ENCODE results near the gene LAMA3.

The LAMA3 gene

DNA sequence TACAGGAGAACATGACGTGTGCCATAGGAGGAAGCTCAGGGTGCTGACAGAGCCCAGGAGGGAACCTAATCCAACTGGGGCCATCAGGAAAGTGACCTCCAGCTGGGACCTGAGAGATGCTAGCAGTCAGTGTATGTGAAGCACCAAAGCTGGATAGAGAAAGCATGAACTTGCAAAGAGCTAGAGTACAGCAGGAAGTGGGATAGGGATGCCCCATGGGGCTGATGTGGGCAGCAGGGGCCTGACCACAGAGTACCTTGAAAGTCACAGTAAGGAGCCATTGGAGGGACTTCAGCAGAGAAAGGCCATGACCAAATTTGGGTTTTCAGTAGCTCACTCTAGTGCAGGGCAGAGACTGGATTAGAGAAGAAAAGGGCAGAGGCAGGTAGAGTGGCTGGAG, 233.7 kb downstream of the LAMA3 start:
- no peak overlapping the region for H3K27ac Mint-ChIP-seq
- H3K27me3 Mint-ChIP-seq = peaks cover 3% of the 10 kb centered on the region
- H3K9me3 Mint-ChIP-seq (ENCODE audit: low read depth) = no peaks in the 10 kb centered on the region
- peaks cover 11% of the 10 kb centered on the region for H3K4me1 Mint-ChIP-seq (ENCODE audit: low read depth)
- no peaks in the 10 kb centered on the region for H3K36me3 Mint-ChIP-seq
- no peak overlapping the region for H3K4me3 Mint-ChIP-seq

DNA sequence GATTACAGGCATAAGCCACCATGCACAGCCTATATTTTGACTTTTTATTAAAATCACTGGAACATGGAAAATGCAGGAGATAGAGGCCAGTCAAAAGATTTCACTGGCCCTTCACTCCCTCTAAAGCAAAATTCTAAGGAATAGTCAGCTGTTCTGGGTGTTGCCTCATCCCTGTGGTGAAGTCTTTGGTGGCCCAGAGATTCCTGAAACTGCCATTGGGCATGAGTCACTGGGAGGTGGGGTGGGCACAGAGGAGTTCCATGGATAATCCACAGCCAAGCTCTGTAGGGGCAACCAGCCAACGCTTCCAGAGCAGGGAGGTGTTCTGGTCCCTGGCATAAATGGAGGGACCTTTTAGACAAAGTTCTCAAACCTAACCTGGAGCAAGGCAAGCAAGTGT, 235.6 kb downstream of the LAMA3 start:
- no peaks in the 10 kb centered on the region for H3K9me3 Mint-ChIP-seq (ENCODE audit: low read depth)
- H3K27me3 Mint-ChIP-seq = no peaks in the 10 kb centered on the region
- no peaks in the 10 kb centered on the region for H3K36me3 Mint-ChIP-seq
- H3K4me1 Mint-ChIP-seq (ENCODE audit: low read depth) = peaks cover 19% of the 10 kb centered on the region
- H3K27ac Mint-ChIP-seq = no peak overlapping the region
- no peak overlapping the region for H3K4me3 Mint-ChIP-seq

DNA sequence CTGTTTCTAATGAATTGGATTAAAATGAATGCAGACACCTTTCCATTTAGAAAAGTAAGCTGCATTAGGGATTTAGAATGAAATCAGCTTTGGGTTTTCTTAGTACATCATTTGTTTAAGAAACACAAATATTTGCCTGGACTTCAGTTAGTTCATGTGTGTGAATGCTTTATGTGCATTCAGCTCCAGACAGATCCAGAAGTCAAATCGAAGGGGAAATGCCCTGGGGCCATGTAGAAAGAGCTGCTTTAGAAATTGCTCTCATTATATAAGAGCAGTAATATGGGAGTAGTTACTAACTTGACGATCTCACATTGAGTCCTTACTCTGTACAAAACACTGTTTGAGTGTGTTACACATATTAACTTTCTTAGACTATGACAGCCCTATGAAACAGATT, 237.3 kb downstream of the LAMA3 start:
- no peaks in the 10 kb centered on the region for H3K36me3 Mint-ChIP-seq
- H3K9me3 Mint-ChIP-seq (ENCODE audit: low read depth) = no peaks in the 10 kb centered on the region
- H3K27ac Mint-ChIP-seq = no peak overlapping the region
- no peak overlapping the region for H3K4me3 Mint-ChIP-seq
- H3K27me3 Mint-ChIP-seq = no peaks in the 10 kb centered on the region
- peaks cover 22% of the 10 kb centered on the region for H3K4me1 Mint-ChIP-seq (ENCODE audit: low read depth)

DNA sequence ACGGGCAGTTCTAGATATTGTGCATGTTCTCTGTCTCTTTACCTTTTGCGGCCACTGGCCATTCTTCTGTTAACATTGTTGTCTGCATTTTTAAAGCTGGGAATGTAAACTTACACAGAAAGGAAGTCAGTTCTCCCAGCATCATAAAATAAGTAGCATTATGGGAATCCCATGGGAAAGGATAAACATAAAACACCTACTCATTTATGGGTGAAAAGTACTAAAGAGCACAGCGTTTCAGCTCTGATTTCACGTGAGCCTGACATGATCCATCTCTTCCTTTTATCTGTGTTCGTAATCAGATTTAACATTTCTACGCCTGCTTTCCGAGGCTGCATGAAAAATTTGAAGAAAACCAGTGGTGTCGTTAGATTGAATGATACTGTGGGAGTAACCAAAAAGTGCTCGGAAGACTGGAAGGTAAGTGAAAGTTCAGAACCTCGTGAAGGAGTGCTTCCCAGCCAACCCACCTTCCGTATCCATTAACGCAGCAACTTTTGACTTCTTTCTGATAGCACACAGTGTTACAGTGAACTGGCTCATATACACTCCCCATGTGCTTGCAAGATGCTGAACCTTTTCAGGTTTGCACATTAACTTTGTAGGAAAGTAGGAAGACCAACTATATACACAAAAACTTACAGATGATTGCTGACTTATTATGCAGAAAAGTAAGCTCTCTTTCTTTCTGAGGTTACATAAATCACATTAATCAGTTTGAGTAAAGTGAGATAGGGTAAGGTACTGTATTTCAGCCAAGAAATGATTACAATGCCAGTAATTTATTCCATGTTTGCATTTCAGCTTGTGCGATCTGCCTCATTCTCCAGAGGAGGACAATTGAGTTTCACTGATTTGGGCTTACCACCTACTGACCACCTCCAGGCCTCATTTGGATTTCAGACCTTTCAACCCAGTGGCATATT, 238.8 kb downstream of the LAMA3 start:
- Mint-ChIP-seq H3K27me3 (no peaks in the 10 kb centered on the region), H3K4me3 (no peak overlapping the region), H3K27ac (peak overlapping the region; percentile 28), H3K9me3 (ENCODE audit: low read depth) (no peaks in the 10 kb centered on the region), H3K4me1 (ENCODE audit: low read depth) (peaks cover 22% of the 10 kb centered on the region), H3K36me3 (no peaks in the 10 kb centered on the region)

DNA sequence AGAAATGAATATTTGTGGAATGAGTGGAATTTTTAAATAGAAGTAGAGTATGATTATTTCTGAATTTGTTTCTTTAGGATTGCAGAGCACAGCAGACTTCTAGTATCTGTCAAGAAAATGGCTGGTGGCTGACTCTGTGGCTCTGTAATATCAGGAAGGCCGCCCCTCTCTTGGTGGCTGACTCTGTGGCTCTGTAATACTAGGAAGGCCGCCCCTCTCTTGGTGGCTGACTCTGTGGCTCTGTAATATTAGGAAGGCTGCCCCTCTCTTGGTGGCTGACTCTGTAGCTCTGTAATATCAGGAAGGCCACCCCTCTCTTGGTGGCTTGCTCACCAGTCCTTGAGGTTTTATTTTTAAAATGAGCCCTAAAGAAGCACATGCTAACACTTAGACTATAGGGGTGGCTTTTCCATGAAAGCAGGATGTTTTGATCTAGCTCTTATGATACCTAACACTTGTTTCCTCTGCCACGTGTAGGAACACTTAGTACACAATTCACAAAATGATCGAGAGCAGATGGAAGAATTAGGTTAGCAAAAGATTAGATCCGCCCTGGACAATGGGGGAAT, 240.2 kb downstream of the LAMA3 start:
- Mint-ChIP-seq H3K9me3 (ENCODE audit: low read depth) (no peaks in the 10 kb centered on the region), H3K27me3 (no peaks in the 10 kb centered on the region), H3K36me3 (no peaks in the 10 kb centered on the region), H3K4me3 (no peak overlapping the region), H3K4me1 (ENCODE audit: low read depth) (peaks cover 28% of the 10 kb centered on the region), H3K27ac (peak overlapping the region; percentile 75)

DNA sequence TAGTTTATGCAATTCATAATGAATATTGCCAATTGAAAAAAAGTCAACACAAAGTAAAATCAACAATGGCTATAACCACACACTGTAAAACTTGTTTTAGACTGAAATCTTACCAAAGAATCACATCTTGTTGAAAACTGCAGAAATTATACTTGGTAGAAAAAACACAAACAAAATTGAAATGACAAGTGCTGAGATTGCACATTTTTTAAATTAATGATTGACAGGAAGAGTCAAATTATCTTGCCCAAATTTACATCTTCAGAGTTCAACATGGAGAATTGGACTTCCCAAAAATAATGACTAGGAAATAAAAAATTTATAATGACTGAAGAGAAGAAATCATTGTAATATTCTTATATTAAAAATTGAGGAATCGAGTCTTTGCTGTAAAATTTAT, 240.7 kb downstream of the LAMA3 start:
- Mint-ChIP-seq H3K27ac (peak overlapping the region; percentile 75), H3K4me3 (no peak overlapping the region), H3K27me3 (no peaks in the 10 kb centered on the region), H3K4me1 (ENCODE audit: low read depth) (peaks cover 33% of the 10 kb centered on the region), H3K36me3 (no peaks in the 10 kb centered on the region), H3K9me3 (ENCODE audit: low read depth) (no peaks in the 10 kb centered on the region)

DNA sequence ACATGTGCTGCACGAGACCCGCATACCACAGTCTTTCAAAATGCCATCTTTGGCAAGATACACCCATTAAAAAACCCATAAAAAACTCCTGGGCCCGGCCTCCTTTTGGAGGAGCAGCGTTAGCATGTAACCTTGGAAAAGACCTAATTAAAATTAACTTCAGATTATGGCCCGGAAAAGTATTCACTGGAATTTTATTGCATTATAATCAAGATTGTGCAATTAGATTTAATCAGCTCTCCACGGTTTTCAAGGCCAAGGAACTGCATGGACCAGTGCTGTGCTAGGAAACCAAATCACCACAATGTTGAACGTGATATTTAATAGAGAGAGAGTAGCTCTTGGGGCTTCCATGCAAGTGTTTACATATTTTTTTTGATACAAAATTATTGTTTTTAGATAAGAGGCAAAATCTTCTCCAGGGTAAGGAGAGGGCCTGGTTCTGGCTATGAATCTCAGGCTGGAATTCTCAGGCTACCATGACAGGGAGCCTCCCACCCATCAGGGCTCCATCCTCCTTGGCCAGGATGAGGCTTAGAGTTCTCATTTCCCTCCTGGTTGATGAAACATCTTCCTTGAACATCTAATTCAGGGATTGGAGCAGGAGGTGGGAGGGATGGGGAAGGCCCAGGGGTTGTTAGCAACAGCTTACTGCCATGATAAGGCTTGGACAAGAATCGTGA, 243.3 kb downstream of the LAMA3 start:
- Mint-ChIP-seq H3K27me3 (no peaks in the 10 kb centered on the region), H3K4me1 (ENCODE audit: low read depth) (peaks cover 55% of the 10 kb centered on the region), H3K9me3 (ENCODE audit: low read depth) (no peaks in the 10 kb centered on the region), H3K36me3 (no peaks in the 10 kb centered on the region), H3K4me3 (no peak overlapping the region), H3K27ac (no peak overlapping the region)

DNA sequence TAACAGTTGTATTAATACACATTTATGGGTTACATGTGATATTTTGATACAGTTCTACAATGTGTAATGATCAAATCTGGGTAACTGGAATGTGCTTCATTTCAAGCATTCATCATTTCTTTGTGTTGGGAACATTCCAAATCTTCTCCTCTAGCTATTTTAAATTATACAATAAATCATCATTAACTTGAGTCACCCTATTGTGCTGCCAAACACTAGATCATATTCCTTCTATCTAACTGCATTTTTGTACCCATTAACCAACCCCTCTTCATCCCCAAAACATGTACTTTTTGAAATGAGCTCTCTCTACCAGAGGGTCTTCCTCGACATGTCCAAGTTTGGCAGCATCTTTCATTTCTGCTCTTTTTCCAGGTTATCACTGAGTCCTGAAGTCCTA, 244.2 kb downstream of the LAMA3 start:
- Mint-ChIP-seq H3K27ac (no peak overlapping the region), H3K4me1 (ENCODE audit: low read depth) (peaks cover 58% of the 10 kb centered on the region), H3K9me3 (ENCODE audit: low read depth) (no peaks in the 10 kb centered on the region), H3K4me3 (no peak overlapping the region), H3K36me3 (no peaks in the 10 kb centered on the region), H3K27me3 (no peaks in the 10 kb centered on the region)

DNA sequence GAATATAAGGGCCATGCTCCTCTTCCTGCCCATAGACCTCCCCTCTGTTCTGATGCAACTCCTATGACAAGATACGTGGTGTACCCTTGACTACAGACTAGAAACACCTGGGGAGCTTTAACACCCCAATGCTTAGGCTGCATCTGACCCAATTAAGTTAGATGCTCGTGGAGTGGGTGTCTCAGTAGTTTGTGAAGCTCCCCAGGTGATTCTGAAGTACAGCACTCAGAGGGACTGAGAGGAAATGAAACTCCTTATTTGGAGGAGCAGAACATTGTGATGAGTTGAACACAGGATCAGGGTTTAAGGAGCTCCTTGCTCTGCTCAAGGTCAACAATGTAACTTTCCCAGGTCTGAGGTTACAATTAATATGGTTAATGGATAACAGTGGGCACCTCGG, 245.0 kb downstream of the LAMA3 start:
- H3K27me3 Mint-ChIP-seq = no peaks in the 10 kb centered on the region

DNA sequence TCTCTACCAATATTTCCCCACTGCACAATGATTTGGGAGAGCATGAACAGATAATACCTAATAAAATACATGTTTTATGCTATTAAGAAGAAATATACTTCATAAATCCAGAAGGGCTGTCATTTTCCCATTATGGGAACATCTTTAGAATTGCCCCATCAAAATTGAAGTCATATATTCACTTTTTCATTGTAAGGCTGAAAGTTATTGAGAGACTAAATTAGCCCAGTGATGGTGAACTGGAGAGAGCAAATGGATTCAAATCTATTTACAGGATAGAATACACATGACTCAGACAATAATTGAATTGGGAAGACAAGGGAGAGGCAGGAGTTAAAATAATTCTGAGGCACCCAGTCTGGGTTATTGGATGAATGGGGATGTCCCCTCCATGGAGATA, 245.6 kb downstream of the LAMA3 start:
- H3K9me3 Mint-ChIP-seq (ENCODE audit: low read depth) = no peaks in the 10 kb centered on the region
- peaks cover 54% of the 10 kb centered on the region for H3K4me1 Mint-ChIP-seq (ENCODE audit: low read depth)
- H3K27ac Mint-ChIP-seq = no peak overlapping the region
- H3K36me3 Mint-ChIP-seq = no peaks in the 10 kb centered on the region
- H3K4me3 Mint-ChIP-seq = no peak overlapping the region
- H3K27me3 Mint-ChIP-seq = no peaks in the 10 kb centered on the region

More for the DNA sequence above, 245.0 kb downstream of the LAMA3 start:
- H3K36me3 Mint-ChIP-seq = no peaks in the 10 kb centered on the region
- H3K4me3 Mint-ChIP-seq = no peak overlapping the region
- H3K4me1 Mint-ChIP-seq (ENCODE audit: low read depth) = peaks cover 58% of the 10 kb centered on the region
- no peaks in the 10 kb centered on the region for H3K9me3 Mint-ChIP-seq (ENCODE audit: low read depth)
- H3K27ac Mint-ChIP-seq = no peak overlapping the region

DNA sequence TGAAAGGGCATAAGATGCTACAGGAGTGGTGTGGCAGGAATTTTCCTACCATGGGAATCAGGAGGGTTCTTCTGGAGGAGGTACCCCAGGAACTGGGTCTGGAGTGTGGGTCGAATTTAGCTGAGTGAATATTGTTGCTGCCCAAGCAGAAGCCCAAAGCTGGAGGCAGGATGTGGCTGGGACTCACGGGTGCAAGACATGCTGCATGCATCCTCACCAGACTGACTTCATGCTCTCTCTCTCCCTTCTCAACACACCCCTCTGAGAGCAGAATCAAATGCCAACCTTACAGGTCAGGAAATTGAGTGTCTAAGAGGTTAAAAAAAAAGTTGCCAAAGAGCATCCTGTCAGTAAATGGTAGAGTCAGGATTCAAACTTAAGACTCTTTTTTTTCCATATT, 246.6 kb downstream of the LAMA3 start:
- no peaks in the 10 kb centered on the region for H3K27me3 Mint-ChIP-seq
- peaks cover 51% of the 10 kb centered on the region for H3K4me1 Mint-ChIP-seq (ENCODE audit: low read depth)
- H3K4me3 Mint-ChIP-seq = no peak overlapping the region
- no peaks in the 10 kb centered on the region for H3K9me3 Mint-ChIP-seq (ENCODE audit: low read depth)
- no peak overlapping the region for H3K27ac Mint-ChIP-seq
- H3K36me3 Mint-ChIP-seq = no peaks in the 10 kb centered on the region

DNA sequence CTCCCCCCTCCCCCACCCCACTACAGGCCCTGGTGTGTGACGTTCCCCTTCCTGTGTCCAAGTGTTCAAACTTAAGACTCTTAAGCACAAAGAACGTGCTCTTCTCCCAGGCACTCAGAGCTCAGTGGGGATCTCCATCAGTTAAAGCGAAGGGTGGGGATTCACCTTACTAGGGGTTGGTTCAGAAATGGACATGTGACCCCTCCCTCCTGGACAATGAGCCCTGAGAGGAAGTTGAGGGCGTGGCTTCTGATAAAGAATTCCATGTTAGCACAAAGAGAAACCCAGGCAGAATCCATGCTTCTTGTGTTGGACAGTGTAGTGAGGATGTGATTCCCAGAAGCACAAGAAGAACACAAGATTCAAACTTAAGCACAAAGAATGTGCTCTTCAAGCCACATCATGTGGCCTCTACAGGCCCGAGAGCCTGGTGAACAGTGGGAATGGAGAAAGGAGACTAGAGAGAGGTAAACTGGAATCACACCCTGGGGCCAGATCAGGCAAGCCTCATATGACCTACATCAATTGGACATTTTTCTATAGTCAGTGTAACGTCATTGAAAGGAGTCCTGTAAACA, 247.2 kb downstream of the LAMA3 start:
- Mint-ChIP-seq H3K27ac (peak overlapping the region; percentile 46), H3K4me1 (ENCODE audit: low read depth) (peaks cover 51% of the 10 kb centered on the region), H3K4me3 (no peak overlapping the region)

DNA sequence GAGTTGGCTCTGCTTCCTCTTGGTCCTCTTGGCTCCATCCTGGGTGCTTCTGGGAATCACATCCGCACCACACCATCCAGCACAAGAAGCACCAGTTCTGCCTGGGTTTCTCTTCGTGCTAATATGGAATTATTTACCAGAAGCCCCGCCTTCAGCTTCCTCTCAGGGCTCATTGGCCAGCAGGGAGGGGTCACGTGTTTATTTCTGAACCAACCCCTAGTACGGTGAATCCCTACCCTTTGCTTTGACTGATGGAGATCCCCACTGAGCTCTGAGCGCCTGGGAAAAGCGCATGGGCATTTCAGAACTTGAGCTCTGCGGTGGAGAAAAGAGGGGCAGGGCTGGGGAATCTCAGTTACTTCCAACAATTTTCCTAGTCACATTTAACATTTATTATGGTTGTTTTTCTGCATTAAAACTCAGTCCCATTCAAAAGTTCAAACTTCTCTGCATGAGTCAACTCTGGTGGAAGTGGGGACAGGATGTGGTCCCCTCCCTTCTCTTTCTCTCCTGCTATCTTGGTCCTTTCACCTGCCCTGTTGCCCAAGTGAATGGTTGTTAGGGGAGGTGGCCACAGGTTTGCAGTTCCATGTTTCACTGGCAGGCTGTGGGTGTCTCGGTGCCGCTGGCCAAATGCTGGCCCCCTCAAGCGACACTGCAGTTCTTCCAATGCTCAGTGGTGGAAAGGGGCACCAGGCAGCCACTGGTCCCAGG, 248.9 kb downstream of the LAMA3 start:
- H3K27me3 Mint-ChIP-seq = no peaks in the 10 kb centered on the region
- no peaks in the 10 kb centered on the region for H3K36me3 Mint-ChIP-seq
- no peaks in the 10 kb centered on the region for H3K9me3 Mint-ChIP-seq (ENCODE audit: low read depth)
- H3K4me1 Mint-ChIP-seq (ENCODE audit: low read depth) = peaks cover 63% of the 10 kb centered on the region
- no peak overlapping the region for H3K4me3 Mint-ChIP-seq
- no peak overlapping the region for H3K27ac Mint-ChIP-seq

More for the DNA sequence above, 247.2 kb downstream of the LAMA3 start:
- Mint-ChIP-seq H3K27me3 (no peaks in the 10 kb centered on the region), H3K9me3 (ENCODE audit: low read depth) (no peaks in the 10 kb centered on the region), H3K36me3 (no peaks in the 10 kb centered on the region)

DNA sequence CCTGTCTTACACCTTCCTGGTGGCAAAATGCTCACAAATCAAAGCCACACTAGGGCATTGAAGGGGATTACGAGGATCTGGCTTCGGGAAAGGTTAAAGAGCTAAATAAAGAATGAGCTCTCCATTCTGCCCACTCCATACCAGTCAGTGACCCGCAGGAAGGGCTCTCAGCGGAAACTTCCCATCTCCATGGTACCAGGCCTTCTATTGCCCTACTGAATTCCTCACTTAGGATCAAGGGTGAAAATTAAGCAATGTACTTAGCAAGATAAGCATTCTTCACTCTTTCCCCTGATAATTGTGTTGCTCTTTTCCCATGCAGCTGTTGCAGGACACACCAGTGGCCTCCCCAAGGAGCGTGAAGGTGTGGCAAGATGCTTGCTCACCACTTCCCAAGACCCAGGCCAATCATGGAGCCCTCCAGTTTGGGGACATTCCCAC, 249.7 kb downstream of the LAMA3 start:
- Mint-ChIP-seq H3K9me3 (ENCODE audit: low read depth) (no peaks in the 10 kb centered on the region), H3K4me1 (ENCODE audit: low read depth) (peaks cover 68% of the 10 kb centered on the region), H3K4me3 (no peak overlapping the region), H3K27me3 (no peaks in the 10 kb centered on the region), H3K36me3 (no peaks in the 10 kb centered on the region), H3K27ac (no peak overlapping the region)
